Amniotic stem cell (primary cell): ENCODE measurements around the gene CAPNS2.

Source experiments
- DNase-seq: peaks from one replicate; lab custom pipeline; 2025; lab: John Stamatoyannopoulos, UW

The CAPNS2 gene

DNA sequence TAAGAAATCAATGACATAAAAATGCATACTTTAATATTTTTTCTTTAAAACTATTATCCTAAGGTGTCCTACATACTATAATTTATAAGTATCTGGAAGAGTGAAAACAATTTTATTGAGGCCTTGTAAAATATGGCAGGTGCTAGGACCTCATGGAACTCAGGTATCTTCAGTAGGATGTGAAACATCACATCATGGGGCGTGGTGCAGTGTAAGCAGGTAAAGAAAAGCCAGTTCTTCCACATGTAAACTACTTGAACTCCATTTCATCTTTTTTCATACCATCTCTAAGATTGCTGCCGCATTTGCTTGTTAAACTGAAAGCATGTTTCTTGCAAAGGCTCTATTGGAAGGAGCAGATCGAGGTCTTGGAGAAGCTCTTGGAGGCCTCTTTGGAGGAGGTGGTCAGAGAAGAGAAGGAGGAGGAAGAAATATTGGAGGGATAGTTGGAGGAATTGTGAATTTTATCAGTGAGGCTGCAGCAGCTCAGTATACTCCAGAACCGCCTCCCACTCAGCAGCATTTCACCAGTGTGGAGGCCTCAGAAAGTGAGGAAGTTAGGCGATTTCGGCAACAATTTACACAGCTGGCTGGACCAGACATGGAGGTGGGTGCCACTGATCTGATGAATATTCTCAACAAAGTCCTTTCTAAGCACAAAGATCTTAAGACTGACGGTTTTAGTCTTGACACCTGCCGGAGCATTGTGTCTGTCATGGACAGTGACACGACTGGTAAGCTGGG, at the start of gene CAPNS2:
CAPNS2 (plus strand) TSS at position 253 of the 744 bp plus-strand sequence; CDS start at position 326, 73 bp downstream.
- no peak for DNase-seq

DNA sequence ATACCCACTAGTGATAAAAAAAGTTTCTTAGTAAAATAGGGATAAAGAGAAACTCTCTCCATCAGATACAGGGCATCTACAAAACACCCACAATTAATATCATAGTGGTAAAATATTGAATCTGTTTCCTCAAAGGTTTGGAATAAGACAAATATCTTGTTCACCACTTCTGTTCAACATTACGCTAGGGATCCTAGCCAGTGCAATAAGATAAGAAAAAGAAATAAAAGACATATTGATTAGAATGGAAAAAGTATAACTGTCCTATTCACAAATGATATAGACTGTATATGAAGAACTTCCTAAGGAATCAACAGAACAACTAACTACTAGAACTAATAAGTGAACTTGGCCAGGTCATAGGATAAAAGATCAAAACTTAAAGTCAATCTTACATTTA, 44.7 kb upstream of the CAPNS2 start:
- DNase-seq = no peak

DNA sequence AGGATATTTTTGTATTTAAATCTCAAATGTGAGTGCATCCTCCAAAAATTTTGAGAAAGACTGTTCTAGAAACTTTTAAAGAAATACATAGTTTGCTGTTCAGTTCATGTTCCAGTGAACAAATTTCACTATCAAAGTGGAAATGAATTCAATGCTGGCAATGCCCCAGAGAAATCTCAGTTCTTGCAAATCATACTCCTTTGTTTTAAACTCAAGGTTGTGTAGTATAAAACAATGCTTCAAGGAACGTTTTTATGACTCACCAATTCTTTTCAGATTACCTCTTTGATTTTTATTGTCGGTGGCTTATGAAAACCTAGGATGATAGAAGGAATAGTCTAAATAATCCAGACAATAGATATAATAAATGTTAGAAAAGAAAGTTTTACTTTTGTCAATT, 40.0 kb upstream of the CAPNS2 start:
- DNase-seq = no peak

DNA sequence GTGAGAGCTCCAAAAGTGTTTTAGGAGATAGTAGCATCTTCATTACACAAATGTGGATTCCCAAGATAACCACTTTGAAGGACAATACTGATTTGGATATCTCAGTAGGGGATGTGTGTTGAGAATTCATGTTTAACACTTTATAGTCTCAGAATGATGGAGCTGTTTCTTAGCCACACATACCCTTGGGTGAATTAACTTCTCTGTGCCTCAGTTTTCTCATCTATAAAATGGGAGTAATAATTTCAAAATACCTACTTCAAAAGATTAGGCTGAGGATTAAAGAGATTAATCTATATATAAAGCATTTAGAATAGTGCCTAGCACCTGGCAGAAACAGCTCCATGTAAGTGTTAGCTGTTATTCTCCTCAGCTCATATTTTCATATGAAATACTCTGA, 38.6 kb upstream of the CAPNS2 start:
- no peak for DNase-seq

DNA sequence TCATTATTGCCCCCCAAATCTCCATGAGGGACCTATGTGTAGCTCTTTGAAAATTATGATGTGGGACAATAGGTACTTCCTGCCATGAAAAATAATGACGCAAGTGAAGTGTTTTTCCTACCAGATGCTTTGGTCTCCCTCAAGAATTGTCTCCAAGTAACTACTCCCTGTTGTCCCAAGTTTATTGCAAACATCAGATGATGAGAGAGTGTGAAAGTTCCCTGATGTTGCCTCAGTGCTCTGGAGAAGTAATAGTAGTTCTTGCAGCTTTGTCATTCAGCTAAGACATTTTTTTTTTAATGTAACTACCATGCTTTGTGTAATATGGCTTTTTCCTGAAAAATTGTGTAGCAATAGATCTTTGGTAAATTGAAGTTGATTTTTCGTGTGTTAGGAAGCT, 37.5 kb upstream of the CAPNS2 start:
- no peak for DNase-seq

DNA sequence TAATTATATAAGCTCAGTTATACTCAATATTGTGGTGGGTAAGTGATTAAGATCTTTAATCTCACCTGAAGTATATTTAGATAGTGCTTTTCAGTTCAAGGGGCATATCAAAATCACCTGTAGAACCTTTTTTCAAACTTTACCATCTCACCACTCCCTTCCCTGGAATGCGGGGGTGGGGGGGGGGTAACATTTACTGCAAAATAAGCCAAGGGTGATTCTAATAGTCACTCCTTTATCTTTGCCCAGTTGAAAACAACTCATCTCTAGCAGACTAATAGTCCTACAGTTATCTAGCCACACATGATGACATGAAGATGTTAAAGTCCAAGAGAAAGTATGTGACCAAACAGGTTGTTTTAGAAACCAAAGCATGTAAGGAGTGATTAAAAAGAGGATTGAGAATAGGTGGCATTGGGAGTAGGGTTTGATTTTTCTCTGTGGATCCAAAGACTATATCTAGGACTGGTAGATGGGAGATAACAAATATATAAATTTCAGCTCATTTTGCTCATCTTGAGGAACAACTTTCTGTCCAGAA, 36.1 kb upstream of the CAPNS2 start:
- DNase-seq = no peak

DNA sequence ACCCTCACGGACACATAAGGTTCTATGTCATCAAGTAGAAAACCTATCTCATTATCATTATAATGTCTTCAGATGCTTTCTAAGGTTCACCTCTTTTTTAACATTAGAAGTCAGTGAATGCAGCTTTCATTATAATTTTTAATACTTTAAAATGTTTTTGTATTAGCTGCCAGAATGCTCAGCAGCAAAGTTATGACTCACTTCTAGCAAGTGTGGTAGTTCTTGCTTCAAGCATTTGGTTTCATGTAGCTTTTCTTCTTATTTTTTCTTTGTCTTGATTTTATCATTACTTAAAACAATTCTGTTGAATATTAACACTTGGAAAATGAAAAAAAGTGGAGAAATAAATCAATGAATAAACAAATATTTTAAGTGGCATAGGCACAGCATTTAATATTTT, 34.3 kb upstream of the CAPNS2 start:
- DNase-seq = no peak

DNA sequence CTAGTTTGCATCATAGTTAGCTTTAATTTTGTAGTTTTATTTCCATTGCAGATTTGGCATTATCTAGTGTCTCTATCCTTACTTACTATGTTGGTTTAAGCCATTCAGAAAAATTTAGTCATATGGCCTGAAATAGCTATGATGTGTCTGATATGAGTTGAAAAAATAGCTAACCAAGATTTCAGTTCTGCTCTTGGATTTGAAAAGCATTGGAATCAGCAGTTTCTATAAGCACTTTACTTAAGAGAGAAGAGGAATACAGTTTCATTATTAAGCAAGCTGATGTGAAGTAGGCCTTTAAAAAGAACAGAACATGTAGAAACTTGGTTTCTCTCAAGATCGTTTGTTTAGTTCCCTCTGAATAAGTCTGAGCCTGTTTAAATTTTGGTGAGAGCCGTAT, 31.7 kb upstream of the CAPNS2 start:
- no peak for DNase-seq

DNA sequence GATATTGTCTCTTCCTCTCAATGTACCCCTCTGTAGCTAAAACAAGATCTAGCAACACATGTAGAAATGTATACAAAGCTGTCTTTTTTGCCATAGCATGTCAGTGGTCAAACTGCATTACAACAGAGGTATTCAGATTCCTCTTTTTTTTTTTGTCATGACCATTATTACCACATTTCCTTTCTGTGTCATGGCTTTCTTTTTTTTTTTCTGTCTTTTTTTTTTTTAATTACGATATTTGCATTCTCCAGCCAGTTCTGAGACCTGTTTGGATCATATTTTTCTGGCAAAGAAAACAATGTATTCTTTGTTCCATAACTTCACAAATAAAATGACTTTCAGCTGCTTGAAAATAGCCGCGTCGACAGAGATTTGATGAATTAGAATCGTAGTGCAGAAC, 27.4 kb upstream of the CAPNS2 start:
- no peak for DNase-seq

DNA sequence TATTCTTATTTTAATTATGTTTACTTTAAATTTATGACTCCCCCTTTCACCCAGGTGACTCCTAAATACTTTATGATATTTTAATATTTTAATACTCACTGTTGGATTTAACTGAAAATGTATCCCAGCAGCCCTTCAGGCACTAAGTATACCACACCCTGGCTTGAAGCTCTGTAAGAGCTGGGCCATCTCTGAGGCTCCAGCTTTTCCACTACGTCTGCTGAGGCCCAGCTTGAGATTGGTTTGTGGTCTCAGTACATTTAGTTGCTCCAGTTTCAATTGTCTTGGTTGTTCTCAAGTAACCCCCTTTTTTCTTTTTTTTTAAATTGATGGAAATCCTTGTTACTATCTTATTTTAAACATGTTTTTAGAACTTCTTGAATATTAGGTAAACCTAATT, 27.0 kb upstream of the CAPNS2 start:
- DNase-seq = no peak

DNA sequence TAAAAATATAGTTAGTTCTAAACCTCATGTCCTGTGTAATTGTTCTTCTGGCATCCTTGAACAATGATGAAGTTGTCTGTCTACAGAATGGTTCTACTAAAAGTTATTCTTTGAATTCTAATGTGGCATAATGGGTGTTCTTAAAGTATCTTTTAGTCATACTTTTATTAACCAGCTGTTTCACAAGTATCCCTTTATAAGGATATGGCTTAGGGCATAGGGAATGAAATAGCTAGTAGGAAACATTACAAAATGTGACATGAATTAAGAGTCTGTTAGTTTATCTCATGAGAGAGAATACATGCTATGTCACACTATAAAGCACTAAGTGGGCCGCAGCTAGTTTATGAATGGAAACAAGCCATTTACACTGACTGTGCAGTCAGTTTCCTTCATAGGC, 26.3 kb upstream of the CAPNS2 start:
- no peak for DNase-seq

DNA sequence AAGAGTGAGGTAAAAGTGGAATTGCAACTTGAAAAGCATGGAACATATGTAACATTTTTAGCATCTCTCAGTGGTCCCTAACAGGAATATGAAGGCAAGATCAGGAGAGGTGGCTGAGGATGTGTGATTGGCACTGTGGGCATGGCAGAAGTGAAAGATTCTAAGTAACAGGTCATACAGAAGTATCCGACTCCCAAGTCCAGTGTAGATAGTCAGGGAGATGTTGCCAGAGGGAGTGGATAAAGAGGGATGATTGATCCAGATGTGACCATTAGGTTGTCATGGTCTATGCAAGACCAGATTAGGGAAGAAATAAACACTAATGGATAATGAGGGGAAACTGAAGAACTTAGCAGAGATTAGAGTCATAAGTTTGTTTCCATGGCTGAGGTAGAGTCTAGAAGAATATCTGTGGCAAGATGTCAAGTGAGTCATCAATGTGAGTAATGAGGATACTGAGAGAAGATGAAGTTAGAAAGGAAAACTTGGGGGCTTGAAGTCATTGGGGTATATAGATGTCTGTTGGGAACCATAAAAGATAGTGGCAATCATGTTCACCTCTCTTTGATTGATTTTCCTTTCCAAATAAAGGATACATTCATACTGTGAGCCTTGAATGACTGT, 23.9 kb upstream of the CAPNS2 start:
- DNase-seq = peak; percentile 56

DNA sequence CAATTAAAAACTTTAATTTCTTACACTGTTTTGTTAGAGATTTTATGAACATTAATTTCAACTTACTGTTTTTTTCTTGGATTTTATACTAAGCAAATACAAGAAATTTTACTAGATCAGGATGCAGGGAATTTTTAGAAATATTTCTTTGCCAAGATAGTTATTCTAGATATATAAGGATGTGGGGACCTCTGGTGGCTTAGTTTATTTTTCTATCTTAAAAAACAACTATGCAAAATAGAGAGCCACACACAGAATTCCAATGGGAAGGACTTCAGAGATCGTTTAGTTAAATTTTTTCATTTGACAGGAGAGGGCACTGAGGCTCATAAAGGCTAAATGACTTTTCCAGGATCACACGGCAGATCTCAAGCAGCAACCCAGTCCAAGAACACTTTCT, 23.0 kb upstream of the CAPNS2 start:
- peak; percentile 14 for DNase-seq

DNA sequence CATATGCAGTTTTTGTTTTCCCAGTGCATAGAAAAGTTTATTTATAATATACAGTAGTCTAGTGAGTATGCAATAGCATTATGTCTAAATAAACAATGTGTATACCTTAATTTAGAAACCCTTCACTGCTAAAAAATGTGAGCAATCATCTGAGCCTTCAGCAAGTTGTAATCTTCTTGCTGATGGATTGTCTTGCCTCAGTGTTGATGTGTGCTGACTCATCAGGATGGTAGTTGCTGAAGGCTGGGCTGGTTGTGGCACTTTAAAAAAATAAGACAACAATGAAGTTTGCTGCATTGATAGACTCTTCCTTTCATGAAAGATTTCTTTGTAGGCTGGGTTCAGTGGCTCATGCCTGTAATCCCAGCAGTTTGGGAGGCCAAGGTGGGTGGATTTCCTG, 13.9 kb upstream of the CAPNS2 start:
- peak; percentile 37 for DNase-seq

DNA sequence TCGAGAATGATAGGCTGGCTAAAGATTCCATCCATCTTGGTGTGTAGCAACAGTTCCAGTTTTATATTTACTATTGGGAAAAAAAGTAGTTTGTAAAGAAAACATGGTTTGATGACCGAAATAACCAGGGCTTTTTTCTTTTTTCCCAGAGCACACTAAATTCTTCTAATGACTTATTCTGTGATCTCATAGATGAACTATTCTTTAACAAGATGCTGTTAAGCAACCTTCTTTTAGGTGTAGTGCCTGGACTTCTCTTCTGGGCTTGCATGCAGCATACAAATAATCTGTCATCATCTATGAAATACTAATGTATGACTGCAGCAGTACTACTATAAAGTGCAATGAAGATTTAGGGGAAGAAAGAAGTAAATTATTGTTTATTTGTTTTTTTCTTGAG, 11.0 kb upstream of the CAPNS2 start:
- DNase-seq = no peak

DNA sequence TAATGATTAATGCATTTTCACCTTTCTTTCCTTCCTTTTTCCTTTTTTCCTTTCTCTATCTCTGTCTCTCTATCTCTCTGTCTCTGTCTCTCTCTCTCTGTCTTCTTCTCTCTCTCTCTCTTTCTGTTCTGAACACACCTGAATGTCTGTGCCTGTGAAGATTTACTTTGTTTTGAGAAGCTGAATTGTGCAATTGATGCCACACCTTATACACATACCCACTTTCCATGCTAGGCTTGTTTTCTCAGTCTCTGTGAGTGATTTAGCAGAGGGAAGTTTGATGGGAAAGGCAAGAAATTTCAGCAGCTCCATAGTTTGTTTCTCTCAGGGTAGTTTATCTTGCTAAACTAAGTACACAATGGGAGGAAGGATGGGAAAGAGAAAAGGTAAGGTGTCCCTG, 9.3 kb upstream of the CAPNS2 start:
- no peak for DNase-seq

DNA sequence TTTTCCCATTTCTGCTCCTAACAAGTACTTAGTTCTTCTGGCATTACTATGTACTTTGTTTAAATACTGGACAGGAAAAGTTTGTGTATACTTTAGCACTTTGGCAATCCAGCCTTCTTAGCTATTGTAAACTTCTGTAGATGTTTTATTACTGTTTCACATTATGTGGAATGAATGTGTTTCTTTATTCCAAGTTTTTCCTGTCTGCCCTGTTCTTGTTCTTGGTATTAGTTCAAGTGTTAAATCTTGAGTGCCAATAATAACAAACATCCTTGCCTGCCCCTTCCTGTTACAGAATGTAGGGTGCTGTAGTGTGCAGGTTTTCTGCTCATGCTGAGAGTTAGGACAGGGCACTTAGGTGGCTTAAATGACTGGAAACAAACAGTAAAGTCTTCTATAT, 7.3 kb upstream of the CAPNS2 start:
- no peak for DNase-seq

DNA sequence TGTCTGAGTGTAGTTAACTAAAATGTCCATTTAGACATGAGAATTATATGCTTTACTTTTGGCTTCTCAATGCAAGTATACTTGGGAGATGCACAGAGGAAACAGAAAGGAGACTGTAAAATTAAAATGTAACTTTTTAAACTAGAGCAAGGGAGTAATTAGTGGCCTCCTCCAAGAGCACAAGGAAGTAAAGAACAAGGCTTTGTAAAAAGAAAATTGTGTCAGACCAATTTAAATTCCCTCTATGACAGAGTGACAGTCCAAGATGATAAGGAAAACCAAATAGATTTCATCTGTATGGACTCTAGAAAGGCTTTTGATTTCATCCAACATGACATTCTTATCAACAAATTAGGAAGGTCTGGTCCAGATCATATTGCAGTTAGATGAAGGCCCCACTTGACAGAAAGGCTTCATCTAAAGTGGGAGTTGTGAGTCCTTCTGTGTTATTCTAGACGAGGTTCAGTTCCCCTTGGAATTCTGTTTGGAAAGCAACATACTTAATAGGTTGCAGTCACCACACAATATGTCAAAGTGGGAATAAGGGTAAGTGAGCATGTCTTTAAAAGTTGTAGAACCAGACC, 6.5 kb upstream of the CAPNS2 start:
- no peak for DNase-seq

DNA sequence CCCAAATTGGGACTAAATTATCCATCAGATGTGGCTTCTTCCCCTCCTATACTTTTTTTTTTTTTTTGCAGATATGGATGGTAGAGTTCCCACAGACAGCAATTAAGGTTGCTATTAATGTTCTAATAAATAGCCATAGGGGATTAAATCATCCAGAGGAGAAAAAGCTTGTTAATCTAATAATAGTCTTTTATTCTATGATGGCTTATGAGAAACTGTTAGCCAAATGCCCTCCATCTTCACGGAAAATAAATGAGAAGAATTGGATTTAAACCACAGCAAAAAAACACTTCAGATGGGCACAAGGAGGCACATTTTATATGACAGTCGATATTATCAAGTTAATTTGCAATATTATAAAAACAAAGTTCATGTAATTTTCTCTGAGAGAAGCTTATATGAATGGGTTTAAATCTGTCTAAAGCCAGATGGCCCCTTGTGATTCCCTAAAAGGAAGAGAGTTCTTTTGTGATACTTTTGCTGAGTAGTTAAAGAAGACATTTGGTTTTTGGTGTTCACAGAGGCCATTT, 5.1 kb upstream of the CAPNS2 start:
- DNase-seq = no peak

DNA sequence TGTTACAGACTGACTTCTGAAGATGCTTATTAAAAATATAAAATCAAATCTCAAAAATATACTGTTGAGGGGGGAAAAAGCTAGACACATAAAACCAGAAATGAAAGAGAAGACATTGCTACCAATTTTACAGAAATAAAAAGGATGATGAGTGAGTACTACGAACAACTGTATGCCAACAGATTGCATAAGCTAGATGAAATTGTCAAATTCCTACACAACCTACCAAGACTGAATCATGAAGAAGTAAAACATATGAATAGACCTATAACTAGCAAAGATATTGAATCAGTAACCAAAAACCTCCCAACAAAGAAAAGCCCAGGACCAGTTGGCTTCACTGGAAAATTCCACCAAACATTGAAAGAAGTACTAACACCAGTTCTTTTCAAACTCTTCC, 3.5 kb upstream of the CAPNS2 start:
- no peak for DNase-seq

DNA sequence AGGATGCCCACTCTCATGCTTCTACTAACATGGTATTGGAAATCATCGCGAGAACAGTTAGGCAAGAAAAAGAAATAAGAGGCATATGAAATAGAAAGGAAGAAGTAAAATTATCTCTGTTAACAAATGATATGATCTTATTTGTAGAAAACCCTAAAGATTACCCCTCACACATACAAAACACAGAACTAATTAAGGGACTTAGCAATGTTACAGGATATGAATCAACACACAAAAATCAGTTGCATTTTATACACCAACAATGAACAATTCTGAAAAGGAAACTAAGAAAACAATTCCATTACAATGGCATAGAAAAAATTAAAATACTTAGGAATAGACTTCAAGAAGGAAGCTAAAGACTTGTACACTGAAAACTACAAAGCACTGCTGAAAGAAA, 2.7 kb upstream of the CAPNS2 start:
- no peak for DNase-seq

DNA sequence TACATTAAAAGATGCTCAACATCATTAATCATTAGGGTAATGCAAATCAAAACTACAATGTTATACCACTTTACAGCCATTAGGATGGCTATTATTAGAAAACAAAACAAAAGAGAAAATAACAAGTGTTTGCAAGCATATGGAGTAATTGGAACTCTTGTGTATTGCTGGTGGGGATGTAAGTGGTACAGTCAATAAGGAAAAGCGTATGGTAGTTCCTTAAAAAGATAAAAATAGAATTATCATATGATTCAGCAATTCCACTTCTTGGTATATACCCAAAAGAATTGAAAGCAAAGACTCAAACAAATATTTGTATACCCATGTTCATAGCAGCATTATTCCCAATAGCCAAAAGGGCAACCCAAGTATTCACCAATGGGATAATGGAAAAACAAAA, 1.4 kb upstream of the CAPNS2 start:
- DNase-seq = no peak

DNA sequence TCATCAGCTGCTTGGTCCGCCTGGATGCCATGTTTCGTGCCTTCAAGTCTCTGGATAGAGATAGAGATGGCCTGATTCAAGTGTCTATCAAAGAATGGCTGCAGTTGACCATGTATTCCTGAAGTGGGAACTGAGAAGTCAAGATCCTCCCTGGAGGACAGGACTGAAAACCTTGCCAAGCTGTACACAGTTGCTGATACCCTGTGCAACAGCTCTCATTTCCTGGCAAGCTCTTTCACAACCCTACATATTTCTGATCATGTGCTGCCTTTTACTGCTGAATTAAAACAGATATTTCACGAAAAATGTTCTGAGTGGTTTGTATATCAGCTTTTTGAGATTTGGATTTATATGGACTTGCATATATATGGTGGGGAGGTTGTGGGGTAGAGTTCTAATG, 898 bp downstream of the CAPNS2 start:
- DNase-seq = no peak
